BE2C (cell line): ENCODE results near the gene FAF1.

ENCODE experiments used
- DNase-seq: peaks from one replicate; pipeline ENCODE4 v3.0.0-alpha.2; 2020
- H3K27me3 ChIP-seq: fragments of 250-450 bp; sonication (Bioruptor Pico); 2 replicates; pipeline ENCODE4 v1.5.1; 2020; ENCODE audit warnings: mild to moderate bottlenecking
- H3K36me3 ChIP-seq: fragments of 250-450 bp; sonication (Bioruptor Pico); 2 replicates; pipeline ENCODE4 v1.5.1; 2020; ENCODE audit warnings: mild to moderate bottlenecking
- H3K4me1 ChIP-seq: fragments of 250-450 bp; sonication (Bioruptor Pico); 2 replicates; pipeline ENCODE4 v1.5.1; 2020
- H3K4me3 ChIP-seq: 2 replicates; pipeline ENCODE4 v1.5.1; 2011; ENCODE audit warnings: low read depth, low read length
- H3K9me3 ChIP-seq: fragments of 250-450 bp; sonication (Bioruptor Pico); 2 replicates; pipeline ENCODE4 v1.5.1; 2020
- TF ChIP-seq, protein P1 (sequence below): IDR thresholded peaks from 2 replicates; pipeline ENCODE4 v1.5.1; 2012; ENCODE audit warnings: mild to moderate bottlenecking, low read depth, low read length

The FAF1 gene

DNA sequence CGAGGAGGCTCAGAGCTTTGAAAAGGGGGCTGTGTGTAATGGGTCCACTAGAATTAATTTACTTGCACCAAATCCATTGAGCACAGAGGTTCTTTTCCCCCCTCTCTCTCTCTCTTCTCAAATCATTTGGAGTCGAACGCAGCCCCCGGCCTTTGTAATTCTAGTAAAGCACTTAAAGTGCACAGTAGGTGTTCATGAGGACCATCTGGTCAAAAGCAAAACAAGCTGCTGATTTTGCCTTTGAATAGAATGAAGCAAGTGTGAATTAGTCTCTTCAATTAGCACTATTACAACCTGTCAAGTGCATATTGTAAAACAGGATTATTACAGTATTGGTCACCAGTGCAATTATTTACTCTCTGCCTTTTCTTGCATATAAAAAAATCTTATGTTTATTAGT, 259.9 kb downstream of the FAF1 start:
- no peaks in the 10 kb centered on the region for H3K4me1 ChIP-seq
- H3K27me3 ChIP-seq, result no peaks in the 10 kb centered on the region
- DNase-seq, result no peak
- TF ChIP-seq, protein P1, sequence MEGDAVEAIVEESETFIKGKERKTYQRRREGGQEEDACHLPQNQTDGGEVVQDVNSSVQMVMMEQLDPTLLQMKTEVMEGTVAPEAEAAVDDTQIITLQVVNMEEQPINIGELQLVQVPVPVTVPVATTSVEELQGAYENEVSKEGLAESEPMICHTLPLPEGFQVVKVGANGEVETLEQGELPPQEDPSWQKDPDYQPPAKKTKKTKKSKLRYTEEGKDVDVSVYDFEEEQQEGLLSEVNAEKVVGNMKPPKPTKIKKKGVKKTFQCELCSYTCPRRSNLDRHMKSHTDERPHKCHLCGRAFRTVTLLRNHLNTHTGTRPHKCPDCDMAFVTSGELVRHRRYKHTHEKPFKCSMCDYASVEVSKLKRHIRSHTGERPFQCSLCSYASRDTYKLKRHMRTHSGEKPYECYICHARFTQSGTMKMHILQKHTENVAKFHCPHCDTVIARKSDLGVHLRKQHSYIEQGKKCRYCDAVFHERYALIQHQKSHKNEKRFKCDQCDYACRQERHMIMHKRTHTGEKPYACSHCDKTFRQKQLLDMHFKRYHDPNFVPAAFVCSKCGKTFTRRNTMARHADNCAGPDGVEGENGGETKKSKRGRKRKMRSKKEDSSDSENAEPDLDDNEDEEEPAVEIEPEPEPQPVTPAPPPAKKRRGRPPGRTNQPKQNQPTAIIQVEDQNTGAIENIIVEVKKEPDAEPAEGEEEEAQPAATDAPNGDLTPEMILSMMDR, result no peak
- no peak overlapping the region for H3K4me3 ChIP-seq
- H3K36me3 ChIP-seq, result no peaks in the 10 kb centered on the region
- H3K9me3 ChIP-seq, result no peaks in the 10 kb centered on the region

DNA sequence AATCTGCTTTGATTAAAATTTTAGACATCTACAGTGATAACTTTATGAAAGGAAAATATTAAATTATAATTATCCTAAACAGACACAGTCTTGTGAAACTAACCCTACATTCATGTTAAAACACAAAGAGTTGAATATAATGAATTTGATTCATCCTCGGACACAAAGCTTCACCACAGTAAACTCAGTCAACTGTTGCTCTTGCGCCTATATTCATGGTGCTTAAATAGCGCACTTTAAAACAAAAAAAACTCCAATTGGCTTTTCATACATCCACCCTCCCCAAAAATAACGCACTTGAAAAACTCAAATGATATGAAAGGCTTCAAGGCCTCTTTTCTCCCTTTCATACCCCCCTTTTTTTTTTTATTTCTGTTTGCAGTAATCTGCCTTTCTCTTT, 260.3 kb downstream of the FAF1 start:
- Histone ChIP-seq H3K36me3 (no peaks in the 10 kb centered on the region), H3K4me3 (no peak overlapping the region), H3K4me1 (no peaks in the 10 kb centered on the region), H3K27me3 (no peaks in the 10 kb centered on the region), H3K9me3 (no peaks in the 10 kb centered on the region)
- no peak for DNase-seq
- TF ChIP-seq, protein P1, result no peak

DNA sequence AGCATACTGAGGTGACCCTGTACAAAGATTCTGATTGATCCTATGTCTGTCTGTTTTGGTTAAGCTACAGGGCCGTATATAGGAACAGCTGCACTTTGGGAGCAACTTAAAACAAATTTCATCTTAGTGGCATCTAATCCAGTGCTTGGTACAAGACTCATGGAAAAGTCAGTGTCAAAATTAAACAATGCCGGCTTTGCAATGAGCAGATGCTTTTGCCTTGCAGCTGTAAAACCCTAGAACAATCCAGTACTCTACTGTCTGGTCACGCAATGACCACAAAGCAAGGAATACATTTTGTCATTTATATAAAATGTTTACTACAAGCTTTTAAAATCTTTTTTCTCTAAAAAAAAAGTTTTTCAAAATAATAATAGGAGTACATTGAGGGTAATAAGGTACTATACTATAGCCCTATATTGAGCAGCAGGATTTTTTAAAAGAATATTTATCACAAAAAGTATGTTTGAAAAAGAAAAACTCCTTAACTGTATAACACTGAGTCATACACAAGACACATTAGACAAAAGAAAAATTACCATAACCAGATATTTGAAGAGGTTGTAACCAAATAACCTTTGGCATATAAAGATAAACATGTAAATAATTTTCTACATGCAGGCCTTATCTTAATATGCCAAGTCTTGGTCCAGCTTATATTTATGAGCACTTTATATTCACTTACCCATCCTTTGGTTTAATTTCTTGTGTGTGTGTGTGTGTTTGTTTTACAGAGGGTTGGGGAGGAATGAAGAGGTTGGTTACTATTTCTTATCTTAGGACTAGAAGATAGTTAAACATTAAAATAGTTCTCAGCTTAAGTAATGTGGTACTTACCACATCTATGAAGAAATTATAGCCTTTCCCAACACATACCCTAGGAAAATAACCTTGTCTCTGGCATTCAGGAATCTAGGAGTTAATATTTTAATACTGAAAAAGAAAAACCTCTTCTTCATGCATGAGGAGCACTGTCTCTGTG, 262.3 kb downstream of the FAF1 start:
- TF ChIP-seq, protein P1, result no peak
- no peaks in the 10 kb centered on the region for H3K9me3 ChIP-seq
- no peaks in the 10 kb centered on the region for H3K4me1 ChIP-seq

DNA sequence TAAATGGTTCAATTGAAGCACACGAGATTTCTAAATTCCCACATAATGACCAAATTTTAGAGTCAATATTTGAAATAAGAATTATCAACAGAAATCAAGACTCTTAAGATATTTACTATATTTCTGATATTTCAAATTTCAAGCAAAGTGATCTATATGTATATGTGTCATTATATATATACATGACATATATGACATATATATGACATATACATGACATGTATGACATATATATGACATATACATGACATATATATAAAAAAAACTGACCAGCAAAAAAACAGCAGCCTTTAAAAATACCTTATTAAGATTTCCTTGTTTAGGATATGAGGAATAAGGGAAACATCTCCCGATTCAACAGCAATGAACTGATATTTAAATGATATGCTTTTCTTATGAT, 266.2 kb downstream of the FAF1 start:
- no peaks in the 10 kb centered on the region for H3K4me1 ChIP-seq
- H3K4me3 ChIP-seq, result no peak overlapping the region
- TF ChIP-seq, protein P1, result no peak
- H3K27me3 ChIP-seq, result no peaks in the 10 kb centered on the region
- no peak for DNase-seq
- H3K9me3 ChIP-seq, result no peaks in the 10 kb centered on the region
- H3K36me3 ChIP-seq, result no peaks in the 10 kb centered on the region

More for the DNA sequence above, 262.3 kb downstream of the FAF1 start:
- Histone ChIP-seq H3K27me3 (no peaks in the 10 kb centered on the region), H3K4me3 (no peak overlapping the region), H3K36me3 (no peaks in the 10 kb centered on the region)
- no peak for DNase-seq

DNA sequence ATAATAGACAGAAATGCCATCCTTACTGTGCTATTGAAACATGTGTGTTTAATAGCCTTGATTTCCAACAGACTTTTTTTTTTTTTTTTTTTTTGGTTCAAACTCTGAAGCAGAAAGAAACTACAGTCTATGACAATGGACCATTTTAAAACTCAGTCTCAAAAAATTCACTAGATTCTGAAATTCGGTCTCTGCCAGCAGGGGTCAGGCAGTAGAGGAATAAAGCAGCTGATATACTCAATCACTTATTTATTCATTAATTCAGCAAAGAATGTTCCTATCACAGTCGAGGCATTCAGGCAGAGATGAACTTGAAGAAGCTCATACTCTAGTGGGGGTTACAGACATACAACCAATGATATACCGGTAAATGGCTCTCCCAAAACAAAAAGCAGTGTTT, 275.9 kb downstream of the FAF1 start:
- Histone ChIP-seq H3K27me3 (no peaks in the 10 kb centered on the region), H3K4me3 (no peak overlapping the region), H3K36me3 (no peaks in the 10 kb centered on the region), H3K4me1 (no peaks in the 10 kb centered on the region), H3K9me3 (no peaks in the 10 kb centered on the region)
- TF ChIP-seq, protein P1, result no peak
- no peak for DNase-seq

DNA sequence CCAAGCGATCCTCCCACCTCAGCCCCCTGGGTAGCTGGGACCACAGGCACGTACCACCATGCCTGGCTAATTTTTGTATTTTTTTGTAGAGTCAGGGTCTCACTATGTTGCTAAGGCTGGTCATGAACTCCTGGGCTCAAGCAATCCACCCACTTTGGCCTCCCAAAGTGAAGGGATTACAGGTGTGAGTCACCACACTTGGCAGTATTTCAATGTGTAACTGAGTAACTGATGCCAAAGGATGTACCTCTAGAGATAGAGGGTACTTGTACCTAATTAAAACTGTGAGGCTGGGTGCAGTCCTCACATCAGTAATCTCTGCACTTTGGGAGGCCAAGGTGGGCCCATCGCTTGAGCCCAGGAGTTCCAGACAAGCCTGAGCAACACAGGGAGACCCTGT, 278.1 kb downstream of the FAF1 start:
- H3K9me3 ChIP-seq, result no peaks in the 10 kb centered on the region
- H3K36me3 ChIP-seq, result no peaks in the 10 kb centered on the region
- TF ChIP-seq, protein P1, result no peak
- no peak for DNase-seq
- no peaks in the 10 kb centered on the region for H3K4me1 ChIP-seq
- no peaks in the 10 kb centered on the region for H3K27me3 ChIP-seq
- no peak overlapping the region for H3K4me3 ChIP-seq
